Prostate gland (tissue), 2 donors: ENCODE results near the gene PEX11G. TPM values are rescaled to one million over a fixed set of nuclear protein-coding genes. Genes with fewer than 3 reads are reported as not detected.
A peak's percentile ranks its signal among the peaks of the same experiment; 100 is the strongest.

Experiments used
- DNase-seq: peaks from one replicate; pipeline ENCODE4 v3.0.0-alpha.2; 2019; ENCODE audit warnings: low spot score
- H3K27ac ChIP-seq, 2 donors: fragments of 200-600 bp; sonication (generic); 2 replicates each; pipeline ENCODE4 v1.5.1; 2017 to 2019
- H3K27me3 ChIP-seq: fragments of 200-600 bp; sonication (generic); replicated peaks from 2 replicates; pipeline ENCODE4 v1.5.1; 2019; ENCODE audit not compliant: insufficient read depth
- H3K36me3 ChIP-seq, 2 donors: fragments of 200-600 bp; sonication (generic); 1 replicate in 1 of 2; 2 replicates in 1 of 2; pipeline versions ENCODE4 v1.5.1 to v1.8.1; 2017 to 2019
- H3K4me1 ChIP-seq: fragments of 200-600 bp; sonication (generic); replicated peaks from 2 replicates; pipeline ENCODE4 v1.5.1; 2019
- H3K4me3 ChIP-seq, 2 donors: fragments of 200-600 bp; sonication (generic); 2 replicates each; pipeline ENCODE4 v1.5.1; 2017 to 2019
- H3K9me3 ChIP-seq: fragments of 200-600 bp; sonication (generic); 2 replicates; pipeline ENCODE4 v1.5.1; 2017
- POLR2A ChIP-seq: fragments of 450-650 bp; IDR thresholded peaks from one replicate; pipeline ENCODE4 v1.6.1; 2016; ENCODE audit warnings: antibody characterized with exemption, mild to moderate bottlenecking
- POLR2AphosphoS5 ChIP-seq: sonication (generic); formaldehyde crosslinking; IDR thresholded peaks from one replicate; pipeline ENCODE4 v1.6.1; 2017; ENCODE audit warnings: antibody characterized with exemption
- WGBS: methylation state at CpG from one replicate; pipeline ENCODE4 v1.1.5; 2018; 5-methylcytosine and 5-hydroxymethylcytosine counted together
- intact Hi-C: fragments of 100-400 bp; cut with DNase I; formaldehyde crosslinking; loops from one replicate; pipeline ENCODE4 v1.14.2; 2022
- total RNA-seq, 2 donors: library from RNA; depleted of rRNA; stranded (reverse); fragments of >200 nt; gene quantifications; one replicate each; pipeline ENCODE4 v1.1.0, GENCODE V29; 2016
- TF ChIP-seq, protein P1 (sequence below), 4 experiments: fragments of 200-600 bp in 2 of 4; fragments of 450-650 bp in 2 of 4; sonication (generic) in 2 of 4; IDR thresholded peaks; 1 replicate in 3 of 4; 2 replicates in 1 of 4; pipeline ENCODE4 v1.5.1; 2016 to 2019; ENCODE audit warnings: antibody characterized with exemption in 4 of 4, mild to moderate bottlenecking in 2 of 4, moderate library complexity in 2 of 4

PEX11G gene
- total RNA-seq, result 10 to 100 TPM; 13.1 to 17.4 TPM

- no peaks in the 10 kb centered on the region for H3K27me3 ChIP-seq
- H3K9me3 ChIP-seq, result no peaks in the 10 kb centered on the region
- TF ChIP-seq, protein P1, sequence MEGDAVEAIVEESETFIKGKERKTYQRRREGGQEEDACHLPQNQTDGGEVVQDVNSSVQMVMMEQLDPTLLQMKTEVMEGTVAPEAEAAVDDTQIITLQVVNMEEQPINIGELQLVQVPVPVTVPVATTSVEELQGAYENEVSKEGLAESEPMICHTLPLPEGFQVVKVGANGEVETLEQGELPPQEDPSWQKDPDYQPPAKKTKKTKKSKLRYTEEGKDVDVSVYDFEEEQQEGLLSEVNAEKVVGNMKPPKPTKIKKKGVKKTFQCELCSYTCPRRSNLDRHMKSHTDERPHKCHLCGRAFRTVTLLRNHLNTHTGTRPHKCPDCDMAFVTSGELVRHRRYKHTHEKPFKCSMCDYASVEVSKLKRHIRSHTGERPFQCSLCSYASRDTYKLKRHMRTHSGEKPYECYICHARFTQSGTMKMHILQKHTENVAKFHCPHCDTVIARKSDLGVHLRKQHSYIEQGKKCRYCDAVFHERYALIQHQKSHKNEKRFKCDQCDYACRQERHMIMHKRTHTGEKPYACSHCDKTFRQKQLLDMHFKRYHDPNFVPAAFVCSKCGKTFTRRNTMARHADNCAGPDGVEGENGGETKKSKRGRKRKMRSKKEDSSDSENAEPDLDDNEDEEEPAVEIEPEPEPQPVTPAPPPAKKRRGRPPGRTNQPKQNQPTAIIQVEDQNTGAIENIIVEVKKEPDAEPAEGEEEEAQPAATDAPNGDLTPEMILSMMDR (IDR thresholded peaks at IDR 0.05), result peak in 2 of 4 experiments; percentile 6 to 30
- TF ChIP-seq POLR2A, result peak; percentile 82
- TF ChIP-seq POLR2AphosphoS5, result peak; percentile 62
- intact Hi-C loops, result loop anchor here (2.0 to 5.0 kb wide), 2 partner anchors 26 to 43 kb away; no protein-coding TSS in a partner anchor
- no peaks in the 10 kb centered on the region for H3K4me1 ChIP-seq
- WGBS, result under 1% methylated on average over 36 of the region's 49 CpGs
- DNase-seq, result peak; percentile 83
- peak within 1 kb of the TSS; percentile 42 to 59 for H3K4me3 ChIP-seq
- H3K36me3 ChIP-seq, result no peaks in the 10 kb centered on the region
- H3K27ac ChIP-seq, result peak within 1 kb of the TSS; percentile 84
Measured at GRCh38 chr19:7488736-7489353, at the start of gene PEX11G. Gene PEX11G, minus strand, starts transcription at chr19:7489035. Its CDS starts 25 bp downstream, at chr19:7489010.

DNA sequence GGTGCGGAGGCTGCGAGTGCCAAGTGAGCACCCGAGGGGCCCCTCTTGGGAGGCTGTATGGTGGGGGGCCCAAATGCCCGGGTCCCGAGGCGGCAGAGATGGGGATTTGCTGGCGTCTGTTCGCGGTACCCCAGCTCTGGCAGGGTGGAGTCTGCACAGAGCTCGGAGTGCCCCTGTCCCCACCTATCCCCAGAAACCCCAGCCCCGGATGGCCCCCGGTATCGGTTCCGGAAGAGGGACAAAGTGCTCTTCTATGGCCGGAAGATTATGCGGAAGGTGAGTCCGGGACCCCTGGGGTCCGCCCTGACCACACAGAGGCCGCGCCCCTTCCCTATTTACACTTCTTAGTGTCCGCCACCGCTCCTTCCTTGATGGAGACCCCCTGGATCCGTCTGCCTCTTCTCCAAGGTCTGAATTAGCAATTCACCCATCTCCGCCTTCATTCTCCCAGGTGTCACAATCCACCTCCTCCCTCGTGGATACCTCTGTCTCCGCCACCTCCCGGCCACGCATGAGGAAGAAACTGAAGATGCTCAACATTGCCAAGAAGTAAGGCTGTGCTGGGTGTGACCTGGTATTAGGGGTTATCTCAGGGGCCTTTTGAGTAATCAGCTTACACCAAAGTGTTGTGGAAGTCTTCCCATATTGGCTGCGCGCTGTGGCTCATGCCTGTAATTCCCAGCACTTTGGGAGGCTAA is 47.3 kb upstream of the PEX11G start:
- TF ChIP-seq, protein P1 (IDR thresholded peaks at IDR 0.05), result no peak
- TF ChIP-seq POLR2A (no peak), POLR2AphosphoS5 (no peak)
- no peaks in the 10 kb centered on the region for H3K9me3 ChIP-seq
- H3K4me3 ChIP-seq, result peak overlapping the region; percentile 85 to 93
- 17% methylated on average over 29 of the region's 30 CpGs for WGBS
- H3K36me3 ChIP-seq, result no peaks in the 10 kb centered on the region
- intact Hi-C loops, result loop anchor here (10.0 kb wide), 1 partner anchor 181 kb away; no protein-coding TSS in a partner anchor
- H3K27me3 ChIP-seq, result no peaks in the 10 kb centered on the region
- peak overlapping the region; percentile 86 to 91 for H3K27ac ChIP-seq
- no peak for DNase-seq
- no peaks in the 10 kb centered on the region for H3K4me1 ChIP-seq

DNA sequence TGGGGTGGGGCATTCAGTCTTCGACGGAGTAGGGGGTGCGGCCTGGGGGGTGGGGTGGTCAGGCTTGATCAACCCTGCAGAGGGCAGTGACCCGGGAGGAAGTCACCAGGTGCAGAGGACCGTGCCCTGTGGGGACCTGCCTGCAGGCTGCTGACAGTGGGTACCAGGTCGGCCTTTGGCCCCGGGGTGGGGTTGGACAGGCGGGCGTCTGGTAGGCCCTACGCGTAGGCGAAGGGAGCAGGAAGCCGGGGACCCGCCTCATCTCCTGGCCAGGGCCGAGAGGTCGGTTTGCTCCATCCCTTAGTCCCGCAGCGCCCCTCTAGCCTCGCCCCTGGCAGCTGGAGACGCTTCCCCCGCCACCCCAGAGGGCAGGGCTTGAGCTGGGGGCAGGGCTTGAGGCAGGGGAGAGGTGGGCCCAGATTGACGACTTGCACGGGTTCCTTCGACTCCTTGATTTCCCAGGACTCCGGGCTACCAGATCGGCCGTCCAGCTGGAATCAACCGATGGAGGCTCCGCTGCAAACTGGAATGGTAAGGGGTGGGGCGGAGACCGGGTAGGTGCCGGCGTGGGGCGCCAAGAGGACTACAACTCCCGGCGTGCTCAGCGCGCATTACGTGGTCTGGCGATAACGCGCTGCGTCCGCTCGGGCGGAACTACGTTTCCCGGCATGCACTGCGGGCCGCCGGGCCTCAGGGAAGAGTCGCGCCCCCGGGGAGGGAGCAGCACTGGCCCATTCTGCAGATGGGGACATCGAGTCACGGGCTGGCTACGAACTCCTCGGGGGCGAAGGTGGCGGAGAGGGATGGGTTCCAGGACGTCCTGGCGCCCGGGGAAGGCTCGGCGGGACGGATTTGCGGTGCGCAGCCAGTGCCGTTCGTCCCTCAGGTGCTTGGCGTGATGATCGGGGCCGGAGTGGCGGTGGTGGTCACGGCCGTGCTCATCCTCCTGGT is 46.5 kb upstream of the PEX11G start, which contains the start of gene PNPLA6:
TSS of gene PNPLA6 (plus strand) at position 671 of the 951 bp plus-strand sequence. CDS start at position 743, 72 bp downstream.
- peak; percentile 98 for TF ChIP-seq POLR2AphosphoS5
- peak; percentile 64 for TF ChIP-seq POLR2A
- TF ChIP-seq, protein P1 (IDR thresholded peaks at IDR 0.05), result peak in 1 of 4 experiments; percentile 19
- H3K4me3 ChIP-seq, result peak within 1 kb of the TSS; percentile 85 to 93
- no peaks in the 10 kb centered on the region for H3K36me3 ChIP-seq
- DNase-seq, result peak; percentile 96
- WGBS, result 1% methylated on average over 71 of the region's 76 CpGs
- H3K4me1 ChIP-seq, result no peaks in the 10 kb centered on the region
- peak within 1 kb of the TSS; percentile 86 to 91 for H3K27ac ChIP-seq
- H3K27me3 ChIP-seq, result no peaks in the 10 kb centered on the region
- no peaks in the 10 kb centered on the region for H3K9me3 ChIP-seq
- intact Hi-C loops, result loop anchor here (10.0 kb wide), 1 partner anchor 181 kb away; no protein-coding TSS in a partner anchor

DNA sequence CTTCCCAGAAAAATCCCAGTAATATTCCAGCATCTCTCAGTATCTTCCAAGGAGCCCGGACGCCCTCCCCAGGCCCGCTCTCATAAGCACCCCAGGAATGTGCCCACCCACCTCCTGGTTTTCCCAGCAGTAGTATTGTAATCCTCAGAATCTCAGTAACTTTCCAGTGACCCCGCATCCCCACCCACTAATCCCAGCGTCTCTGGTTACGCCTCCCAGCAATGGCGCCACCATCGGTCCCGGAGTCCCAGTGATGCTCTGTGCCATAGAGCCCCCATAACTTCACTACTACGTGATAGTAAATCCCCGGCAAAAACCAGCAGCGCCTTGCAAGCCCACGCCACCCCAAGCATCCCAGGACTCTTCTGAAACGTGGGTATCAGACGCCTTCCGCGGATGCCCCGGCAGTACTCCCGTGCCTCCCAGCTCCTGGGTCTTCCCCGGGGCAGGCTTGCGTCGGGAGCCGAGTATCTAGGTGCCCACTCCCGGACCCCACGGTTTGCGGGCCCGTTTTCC is 45.8 kb upstream of the PEX11G start:
- DNase-seq, result peak; percentile 36
- no peaks in the 10 kb centered on the region for H3K36me3 ChIP-seq
- no peaks in the 10 kb centered on the region for H3K9me3 ChIP-seq
- peak overlapping the region; percentile 86 to 91 for H3K27ac ChIP-seq
- no peaks in the 10 kb centered on the region for H3K27me3 ChIP-seq
- TF ChIP-seq, protein P1 (IDR thresholded peaks at IDR 0.05), result peak in 1 of 4 experiments; percentile 6
- no peak for TF ChIP-seq POLR2AphosphoS5
- under 1% methylated on average over 26 of the region's 27 CpGs for WGBS
- H3K4me1 ChIP-seq, result no peaks in the 10 kb centered on the region
- peak overlapping the region; percentile 85 to 93 for H3K4me3 ChIP-seq
- intact Hi-C loops, result loop anchor here (5.0 to 10.0 kb wide), 3 partner anchors 47 to 393 kb away; partner anchors contain the start of genes CTXN1 and PEX11G
